H9 (cell line): Measurements from ENCODE around the gene KLHL22. TPM values are rescaled to one million over a fixed set of nuclear protein-coding genes. Genes with fewer than 3 reads are reported as not detected.

ENCODE experiments used
- DNase-seq: peaks from one replicate; pipeline ENCODE4 v3.0.0-alpha.2; 2017
- H2AFZ ChIP-seq: one replicate; pipeline ENCODE4 v1.6.1; 2013; ENCODE audit warnings: mild to moderate bottlenecking, low read length, control low read depth, moderate library complexity
- H2AK5ac ChIP-seq: 2 replicates; pipeline ENCODE4 v1.6.1; 2013; ENCODE audit warnings: low read length, control low read depth, mixed read lengths; ENCODE audit not compliant: insufficient read length
- H2BK120ac ChIP-seq: one replicate; pipeline ENCODE4 v1.6.1; 2013; ENCODE audit warnings: low read depth, mild to moderate bottlenecking, low read length, control low read depth, inconsistent platforms; ENCODE audit not compliant: poor library complexity, severe bottlenecking
- H2BK12ac ChIP-seq: 2 replicates; pipeline ENCODE4 v1.6.1; 2013; ENCODE audit warnings: low read length, control low read depth, mixed read lengths, low read depth; ENCODE audit not compliant: insufficient read length
- H2BK15ac ChIP-seq: 2 replicates; pipeline ENCODE4 v1.6.1; 2013; ENCODE audit warnings: low read depth, low read length, control low read depth
- H2BK20ac ChIP-seq: one replicate; pipeline ENCODE4 v1.6.1; 2013; ENCODE audit warnings: low read depth, mild to moderate bottlenecking, low read length, control low read depth, inconsistent platforms; ENCODE audit not compliant: poor library complexity, severe bottlenecking
- H2BK5ac ChIP-seq: 2 replicates; pipeline ENCODE4 v1.6.1; 2013; ENCODE audit warnings: low read length, control low read depth, mixed read lengths; ENCODE audit not compliant: insufficient read length
- H3K14ac ChIP-seq: 2 replicates; pipeline ENCODE4 v1.6.1; 2013; ENCODE audit warnings: low read length, control low read depth; ENCODE audit not compliant: insufficient read depth
- H3K18ac ChIP-seq: 2 replicates; pipeline ENCODE4 v1.6.1; 2013; ENCODE audit warnings: low read depth, mild to moderate bottlenecking, mixed read lengths, low read length, control low read depth; ENCODE audit not compliant: insufficient read length
- H3K23ac ChIP-seq: 2 replicates; pipeline ENCODE4 v1.6.1; 2013; ENCODE audit warnings: low read length, control low read depth, mixed read lengths, low read depth; ENCODE audit not compliant: insufficient read length
- H3K23me2 ChIP-seq: 2 replicates; pipeline ENCODE4 v1.6.1; 2013; ENCODE audit warnings: low read depth, mild to moderate bottlenecking, mixed read lengths, low read length, control low read depth; ENCODE audit not compliant: insufficient read length, poor library complexity, severe bottlenecking
- H3K27ac ChIP-seq: 2 replicates; pipeline ENCODE4 v1.5.1; 2013; ENCODE audit warnings: low read length, control low read depth, mixed read lengths, low read depth; ENCODE audit not compliant: insufficient read length
- H3K27me3 ChIP-seq: 2 replicates; pipeline ENCODE4 v1.6.1; 2013; ENCODE audit warnings: low read length, control low read depth, inconsistent platforms; ENCODE audit not compliant: insufficient read depth
- H3K4ac ChIP-seq: 2 replicates; pipeline ENCODE4 v1.6.1; 2013; ENCODE audit warnings: low read depth, mild to moderate bottlenecking, control low read depth, inconsistent platforms, low read length, moderate library complexity
- H3K4me1 ChIP-seq: 2 replicates; pipeline ENCODE4 v1.6.1; 2013; ENCODE audit warnings: low read length, control low read depth, inconsistent platforms; ENCODE audit not compliant: insufficient read depth
- H3K4me2 ChIP-seq: 2 replicates; pipeline ENCODE4 v1.6.1; 2013; ENCODE audit warnings: low read length, control low read depth, mixed read lengths; ENCODE audit not compliant: insufficient read length, insufficient read depth
- H3K56ac ChIP-seq: 2 replicates; pipeline ENCODE4 v1.6.1; 2013; ENCODE audit warnings: low read depth, mild to moderate bottlenecking, mixed read lengths, low read length, control low read depth; ENCODE audit not compliant: insufficient read length
- H3K79me1 ChIP-seq: 2 replicates; pipeline ENCODE4 v1.6.1; 2013; ENCODE audit warnings: low read depth, mild to moderate bottlenecking, moderate library complexity, low read length, control low read depth, inconsistent platforms; ENCODE audit not compliant: insufficient read depth, poor library complexity, severe bottlenecking
- H3K79me2 ChIP-seq: 2 replicates; pipeline ENCODE4 v1.6.1; 2013; ENCODE audit warnings: low read length, control low read depth, inconsistent platforms; ENCODE audit not compliant: insufficient read depth
- H3K9ac ChIP-seq: 2 replicates; pipeline ENCODE4 v1.6.1; 2013; ENCODE audit warnings: low read length, control low read depth, mixed read lengths; ENCODE audit not compliant: insufficient read length; ENCODE audit errors: extremely low read depth
- H3K9me3 ChIP-seq: one replicate; pipeline ENCODE4 v1.6.1; 2013; ENCODE audit warnings: low read depth, low read length, inconsistent platforms; ENCODE audit not compliant: control insufficient read depth
- H3T11ph ChIP-seq: one replicate; pipeline ENCODE4 v1.6.1; 2013; ENCODE audit warnings: mild to moderate bottlenecking, low read length, control low read depth, inconsistent platforms
- H4K20me1 ChIP-seq: one replicate; pipeline ENCODE4 v1.6.1; 2013; ENCODE audit not compliant: control insufficient read depth, insufficient read length, insufficient read depth
- H4K5ac ChIP-seq: 2 replicates; pipeline ENCODE4 v1.6.1; 2013; ENCODE audit warnings: low read depth, mild to moderate bottlenecking, mixed read lengths, low read length, control low read depth; ENCODE audit not compliant: insufficient read length
- H4K8ac ChIP-seq: replicated peaks from 2 replicates; pipeline ENCODE4 v1.6.1; 2013; ENCODE audit warnings: low read length, control low read depth, mixed read lengths, low read depth; ENCODE audit not compliant: insufficient read length
- H4K91ac ChIP-seq: 2 replicates; pipeline ENCODE4 v1.6.1; 2013; ENCODE audit warnings: low read depth, mild to moderate bottlenecking, moderate library complexity, mixed read lengths, low read length, control low read depth; ENCODE audit not compliant: insufficient read length
- H3K27ac Mint-ChIP-seq, 3 experiments: 2 replicates in 2 of 3; 3 replicates in 1 of 3; pipeline ENCODE4 v1.8.0; 2020 to 2021; ENCODE audit warnings: mixed read lengths in 3 of 3, mild to moderate bottlenecking in 1 of 3, moderate library complexity in 1 of 3
- H3K27me3 Mint-ChIP-seq: 2 replicates; pipeline ENCODE4 v1.8.0; 2021; ENCODE audit warnings: low read depth, mild to moderate bottlenecking, moderate library complexity, mixed read lengths
- H3K36me3 Mint-ChIP-seq, 3 experiments: 2 replicates in 2 of 3; 3 replicates in 1 of 3; pipeline ENCODE4 v1.8.0; 2020 to 2021; ENCODE audit warnings: low read depth in 3 of 3, mixed read lengths in 3 of 3; ENCODE audit not compliant: insufficient read depth in 1 of 3
- H3K4me1 Mint-ChIP-seq, 2 experiments: 2 replicates each; pipeline ENCODE4 v1.8.0; 2020; ENCODE audit warnings: mixed read lengths in 2 of 2
- H3K4me3 Mint-ChIP-seq, 2 experiments: 2 replicates in 1 of 2; 3 replicates in 1 of 2; pipeline ENCODE4 v1.8.0; 2020 to 2021; ENCODE audit warnings: mild to moderate bottlenecking in 2 of 2, mixed read lengths in 2 of 2, moderate library complexity in 1 of 2
- H3K9me3 Mint-ChIP-seq, 2 experiments: 2 replicates in 1 of 2; 3 replicates in 1 of 2; pipeline ENCODE4 v1.8.0; 2020; ENCODE audit warnings: mild to moderate bottlenecking in 2 of 2, mixed read lengths in 2 of 2, moderate library complexity in 1 of 2
- CTCF ChIP-seq: fragments of 200-600 bp; sonication (generic); conservative IDR thresholded peaks from 3 replicates; pipeline ENCODE4 v1.8.0; 2021; ENCODE audit warnings: antibody characterized with exemption, mild to moderate bottlenecking
- WGBS: extraction: QIAGEN DNeasy Blood & Tissue Kit; methylation state at CpG from one replicate; pipeline ENCODE4 v1.1.7; 2013; ENCODE audit warnings: missing lambda C conversion rate, low lambda C conversion rate, mixed read lengths; ENCODE audit not compliant: insufficient read length; ENCODE audit errors: extremely low coverage; 5-methylcytosine and 5-hydroxymethylcytosine counted together
- total RNA-seq: library from RNA; stranded (reverse); gene quantifications from 2 replicates; pipeline ENCODE4 v1.2.1, GENCODE V29; 2021

KLHL22 gene
- total RNA-seq, 1 experiment from 2014 or later: 11.9 TPM

DNA sequence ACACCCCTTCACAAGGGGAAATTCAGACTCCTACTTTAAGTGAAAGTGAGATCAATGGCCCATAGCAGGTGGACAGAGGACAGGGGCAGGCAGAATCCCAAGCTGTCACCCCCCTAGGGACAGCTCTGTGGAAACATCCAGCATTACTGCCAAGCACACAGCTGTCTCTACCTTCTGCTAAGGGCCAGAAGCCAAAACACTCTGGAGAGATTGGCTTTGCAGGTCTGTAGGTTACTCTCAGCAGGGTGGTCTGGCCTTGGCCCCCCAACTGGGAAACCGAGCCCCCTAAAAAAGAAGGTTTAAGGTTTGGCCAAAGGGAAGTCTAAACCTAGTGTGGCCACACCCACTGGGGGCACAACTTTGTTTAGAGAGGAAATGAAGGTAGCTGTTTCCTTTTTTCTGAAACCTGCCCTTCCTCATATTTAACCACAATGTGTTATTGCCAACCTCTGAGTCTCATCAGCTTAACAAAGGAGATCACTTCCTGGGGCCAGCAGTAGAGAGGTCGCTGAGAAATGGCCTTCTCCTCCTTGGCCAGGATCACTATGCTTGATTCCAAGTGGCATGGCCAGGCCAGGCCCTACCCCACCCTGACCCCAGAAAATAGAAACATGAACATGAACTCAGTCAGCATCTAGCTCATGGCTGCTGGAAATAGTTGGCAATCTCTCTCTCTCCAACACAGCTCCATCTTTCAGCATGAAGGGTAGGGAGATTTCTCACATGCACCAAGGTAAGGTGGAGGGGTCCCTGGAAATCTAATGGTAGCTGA lies 32.1 kb downstream of the KLHL22 start:
- no peak overlapping the region for H3K14ac ChIP-seq
- H3K9me3 Mint-ChIP-seq: no peaks in the 10 kb centered on the region
- H4K20me1 ChIP-seq: no peaks in the 10 kb centered on the region

More for the DNA sequence above, 32.1 kb downstream of the KLHL22 start:
- Histone ChIP-seq H3K4me2 (no peak overlapping the region), H3K79me2 (no peaks in the 10 kb centered on the region), H3K9me3 (no peaks in the 10 kb centered on the region), H3T11ph (no peak overlapping the region), H3K18ac (no peak overlapping the region), H4K91ac (no peak overlapping the region), H2BK5ac (no peak overlapping the region), H2AK5ac (no peak overlapping the region), H2BK15ac (no peak overlapping the region), H2BK20ac (no peak overlapping the region), H3K23me2 (no peaks in the 10 kb centered on the region), H4K5ac (no peak overlapping the region), H3K4ac (no peak overlapping the region), H2BK12ac (no peak overlapping the region), H3K23ac (no peak overlapping the region), H3K79me1 (no peaks in the 10 kb centered on the region), H3K4me1 (peaks cover 3% of the 10 kb centered on the region; the same call in 1 of the 2 replicates), H2AFZ (no peak overlapping the region), H3K27ac (no peak overlapping the region), H2BK120ac (no peak overlapping the region), H3K9ac (no peak overlapping the region), H3K27me3 (no peaks in the 10 kb centered on the region), H3K56ac (no peak overlapping the region), H4K8ac (no peak overlapping the region)
- H3K4me1 Mint-ChIP-seq: peaks cover 19 to 20% of the 10 kb centered on the region in 2 experiments
- H3K27ac Mint-ChIP-seq: peak overlapping the region in 1 of 3 experiments; percentile 73; a peak in 1 of 7 replicates
- no peak overlapping the region for H3K4me3 Mint-ChIP-seq
- H3K27me3 Mint-ChIP-seq: no peaks in the 10 kb centered on the region
- TF ChIP-seq CTCF: no peak
- no peak for DNase-seq
- peaks cover 0 to 11% (median 0%) of the 10 kb centered on the region in 3 experiments; a peak in 3 of 7 replicates for H3K36me3 Mint-ChIP-seq
- WGBS: no CpG with 5 or more reads among the region's 2 CpGs
